ENCODE data around the gene TBC1D20. TPM values are rescaled to one million over a fixed set of nuclear protein-coding genes. Genes with fewer than 3 reads are reported as not detected.
"Not testable (repeated sequence)": the region's sequence is repeated elsewhere in the genome, so short reads cannot be mapped to it uniquely, and the experiment has no call there.

Gene TBC1D20
- total RNA-seq, 1 experiment from 2014 or later: 42.1 TPM

DNA sequence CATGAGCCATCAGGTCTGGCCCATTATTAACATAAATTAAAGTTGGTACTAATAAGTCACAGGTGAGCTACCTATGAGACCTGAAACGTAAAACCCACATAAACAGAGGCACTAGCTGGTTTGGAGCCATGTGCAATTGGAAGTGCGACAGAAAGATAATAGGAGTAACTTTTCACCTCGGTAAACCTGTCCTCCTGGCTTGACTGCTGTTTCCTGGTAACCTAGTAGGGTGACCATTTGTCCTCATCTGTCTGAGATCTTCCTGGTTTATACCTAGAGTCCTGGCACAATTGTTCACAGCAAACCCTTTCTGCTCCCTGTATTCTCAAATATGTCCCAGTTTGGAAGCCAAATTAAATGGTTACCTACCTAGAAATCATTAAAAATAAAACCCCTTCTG is 7.4 kb downstream of the TBC1D20 start:
- H3K27me3 ChIP-seq (ENCODE audit: control insufficient read depth, insufficient read depth, low read length): no peaks in the 10 kb centered on the region
- DNase-seq (ENCODE audit: low read depth, low spot score) (no peak), ATAC-seq (no peak)
- H3K4me1 ChIP-seq (ENCODE audit: control insufficient read depth, insufficient read depth, low read length): peaks cover 3% of the 10 kb centered on the region
- no peaks in the 10 kb centered on the region for H3K9me3 ChIP-seq (ENCODE audit: control insufficient read depth, insufficient read depth, low read depth, low read length)
- in situ Hi-C loops (cut with HindIII; ENCODE audit: low pct_unique_long_range_greater_than_20kb, low sequenced_read_pairs) (no loop called here), intact Hi-C loops (cut with micrococcal nuclease; ENCODE audit: unreplicated experiment) (no loop called here)
- no TSS peak for BruUV-seq (replicated peaks)
- H3K27ac ChIP-seq (ENCODE audit: low read length): no peak overlapping the region
- ChIA-PET POLR2A (no interaction called here), CTCF (interaction anchor here (0.5 kb wide), 1 partner anchor 48 kb away, joined by 3 read pairs; no protein-coding TSS in a partner anchor)
- H3K4me3 ChIP-seq (ENCODE audit: low read depth in 2 of 2, low read length in 2 of 2): no peak overlapping the region
- no peaks in the 10 kb centered on the region for H3K36me3 ChIP-seq (ENCODE audit: control insufficient read depth, insufficient read depth, low read length)
- TF ChIP-seq CTCF (IDR thresholded peaks at IDR 0.05): no peak
- no peak for TF ChIP-seq POLR2AphosphoS5 (IDR thresholded peaks at IDR 0.05; ENCODE audit: low read depth, low read length)
- no peak for TF ChIP-seq TCF7L2 (IDR thresholded peaks at IDR 0.05; ENCODE audit: low read depth, low read length)
- TF ChIP-seq SIN3A (IDR thresholded peaks at IDR 0.05; ENCODE audit: borderline replicate concordance, insufficient read depth, low read depth, low read length): no peak
- TF ChIP-seq REST (IDR thresholded peaks at IDR 0.05; ENCODE audit: insufficient read depth in 1 of 2, low read depth in 2 of 2, low read length in 1 of 2): no peak

- intact Hi-C loops (cut with micrococcal nuclease; ENCODE audit: unreplicated experiment); POLR2A ChIA-PET; H3K36me3 ChIP-seq (ENCODE audit: control insufficient read depth, insufficient read depth, low read length); in situ Hi-C loops (cut with HindIII; ENCODE audit: low pct_unique_long_range_greater_than_20kb, low sequenced_read_pairs); H3K27me3 ChIP-seq (ENCODE audit: control insufficient read depth, insufficient read depth, low read length); DNase-seq (ENCODE audit: low read depth, low spot score); H3K9me3 ChIP-seq (ENCODE audit: control insufficient read depth, insufficient read depth, low read depth, low read length); H3K4me1 ChIP-seq (ENCODE audit: control insufficient read depth, insufficient read depth, low read length); ATAC-seq; BruUV-seq (replicated peaks); H3K4me3 ChIP-seq (ENCODE audit: low read depth in 2 of 2, low read length in 2 of 2); CTCF ChIA-PET; H3K27ac ChIP-seq (ENCODE audit: low read length): not testable (repeated sequence)
These were observed 10.3 kb downstream of the TBC1D20 start for GRCh38 chr20:452021-452420.

DNA sequence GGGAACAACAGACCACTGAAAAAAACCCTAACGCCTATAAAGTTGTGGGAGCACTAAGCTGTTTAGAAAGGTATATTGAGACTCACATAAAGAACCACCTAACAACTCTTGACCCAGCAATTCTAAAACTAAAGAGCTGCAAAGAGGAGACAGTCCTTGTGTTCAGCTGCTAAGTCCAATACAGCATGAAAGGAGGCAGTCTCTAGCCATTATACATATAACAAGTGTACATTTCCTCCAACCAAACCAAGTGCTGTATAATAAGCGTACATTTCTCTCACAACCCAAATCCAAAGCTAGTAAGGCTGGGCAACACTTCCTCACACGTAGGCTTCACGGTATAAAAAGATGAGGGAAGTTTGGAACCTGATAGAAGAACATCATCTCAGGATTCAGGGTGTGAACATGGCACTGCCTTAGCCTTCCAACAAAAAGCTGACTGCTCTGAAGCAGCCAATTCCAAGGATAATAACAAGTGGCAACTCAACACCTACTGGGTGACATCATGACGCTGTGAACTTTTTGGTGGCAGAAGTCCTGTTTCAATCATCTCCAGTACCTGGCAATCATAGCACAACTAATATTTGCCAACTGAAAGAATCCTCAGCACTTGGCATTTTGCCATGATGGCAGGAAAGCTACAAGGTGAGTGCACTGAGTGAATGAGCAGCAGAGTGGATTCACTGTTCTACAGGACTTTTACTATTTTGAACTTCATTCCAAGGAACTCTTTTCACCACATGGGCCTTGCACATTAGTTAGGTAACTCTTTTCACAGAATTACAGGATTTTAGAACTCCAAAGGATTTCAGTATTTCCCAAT is 16.6 kb downstream of the TBC1D20 start:
- peaks cover 13% of the 10 kb centered on the region for H3K36me3 ChIP-seq (ENCODE audit: control insufficient read depth, insufficient read depth, low read length)
- no TSS peak for BruUV-seq (replicated peaks)
- intact Hi-C loops (cut with micrococcal nuclease; ENCODE audit: unreplicated experiment): no loop called here

More for the DNA sequence above, 16.6 kb downstream of the TBC1D20 start:
- H3K27ac ChIP-seq (ENCODE audit: low read length): no peak overlapping the region
- peaks cover 3% of the 10 kb centered on the region; the same call in 1 of the 2 replicates for H3K4me1 ChIP-seq (ENCODE audit: control insufficient read depth, insufficient read depth, low read length)
- no peak for DNase-seq (ENCODE audit: low read depth, low spot score)
- H3K27me3 ChIP-seq (ENCODE audit: control insufficient read depth, insufficient read depth, low read length): no peaks in the 10 kb centered on the region
- ATAC-seq: peak; percentile 38; the same call in 1 of the 2 replicates
- ChIA-PET POLR2A (no interaction called here), CTCF (no interaction called here)
- TF ChIP-seq TCF7L2 (IDR thresholded peaks at IDR 0.05; ENCODE audit: low read depth, low read length): no peak
- no peak for TF ChIP-seq SIN3A (IDR thresholded peaks at IDR 0.05; ENCODE audit: borderline replicate concordance, insufficient read depth, low read depth, low read length)
- no peak for TF ChIP-seq CTCF (IDR thresholded peaks at IDR 0.05)
- TF ChIP-seq REST (IDR thresholded peaks at IDR 0.05; ENCODE audit: insufficient read depth in 1 of 2, low read depth in 2 of 2, low read length in 1 of 2): no peak
- no peak for TF ChIP-seq POLR2AphosphoS5 (IDR thresholded peaks at IDR 0.05; ENCODE audit: low read depth, low read length)
- H3K4me3 ChIP-seq (ENCODE audit: low read depth in 2 of 2, low read length in 2 of 2): no peak overlapping the region
- in situ Hi-C loops (cut with HindIII; ENCODE audit: low pct_unique_long_range_greater_than_20kb, low sequenced_read_pairs): no loop called here
- H3K9me3 ChIP-seq (ENCODE audit: control insufficient read depth, insufficient read depth, low read depth, low read length): no peaks in the 10 kb centered on the region
